Cardiac muscle cell (in vitro differentiated cells and primary cell): ENCODE data around the gene SPG7. TPM values are rescaled to one million over a fixed set of nuclear protein-coding genes. Genes with fewer than 3 reads are reported as not detected.

ENCODE experiments used
- DNase-seq, 2 donors: peaks; one replicate each; pipeline versions ENCODE4 v3.0.0 to v3.0.0-alpha.2; 2010 to 2017; ENCODE audit warnings: low read depth in 1 of 2, low spot score in 1 of 2
- H3K27ac ChIP-seq: fragments of 200-600 bp; sonication (generic); 2 replicates; pipeline ENCODE4 v1.5.1; 2016
- H3K27me3 ChIP-seq: fragments of 200-600 bp; sonication (generic); 2 replicates; pipeline ENCODE4 v1.6.0; 2016; ENCODE audit warnings: control low read depth
- H3K36me3 ChIP-seq: fragments of 200-600 bp; sonication (generic); 2 replicates; pipeline ENCODE4 v1.5.1; 2016; ENCODE audit warnings: control low read depth
- H3K4me1 ChIP-seq: fragments of 200-600 bp; sonication (generic); 2 replicates; pipeline ENCODE4 v1.8.1; 2017; ENCODE audit warnings: low read depth, mild to moderate bottlenecking, mixed run types
- H3K4me3 ChIP-seq: fragments of 200-600 bp; sonication (generic); 2 replicates; pipeline ENCODE4 v1.5.1; 2016; ENCODE audit warnings: mild to moderate bottlenecking
- H3K9me3 ChIP-seq: fragments of 200-600 bp; sonication (generic); 2 replicates; pipeline ENCODE4 v1.5.1; 2017; ENCODE audit warnings: low read depth, mild to moderate bottlenecking, control low read depth
- CTCF ChIP-seq: IDR thresholded peaks from 2 replicates; pipeline ENCODE4 v1.5.1; 2012; ENCODE audit warnings: low read depth, mild to moderate bottlenecking, low read length
- polyA plus RNA-seq: library from polyadenylated mRNA; unstranded; fragments of >200 nt; fragmentation: Nextera tagmentation; extraction: Ambion mirVana; gene quantifications from 2 replicates; pipeline ENCODE4 v1.2.1, GENCODE V29; 2016
- total RNA-seq: library from RNA; depleted of rRNA; stranded (reverse); fragments of >200 nt; gene quantifications from 2 replicates; pipeline ENCODE4 v1.2.3, GENCODE V29; 2016

Gene SPG7
- total and polyA plus RNA-seq, 2 experiments from 2014 or later: 110 to 248 TPM

DNA sequence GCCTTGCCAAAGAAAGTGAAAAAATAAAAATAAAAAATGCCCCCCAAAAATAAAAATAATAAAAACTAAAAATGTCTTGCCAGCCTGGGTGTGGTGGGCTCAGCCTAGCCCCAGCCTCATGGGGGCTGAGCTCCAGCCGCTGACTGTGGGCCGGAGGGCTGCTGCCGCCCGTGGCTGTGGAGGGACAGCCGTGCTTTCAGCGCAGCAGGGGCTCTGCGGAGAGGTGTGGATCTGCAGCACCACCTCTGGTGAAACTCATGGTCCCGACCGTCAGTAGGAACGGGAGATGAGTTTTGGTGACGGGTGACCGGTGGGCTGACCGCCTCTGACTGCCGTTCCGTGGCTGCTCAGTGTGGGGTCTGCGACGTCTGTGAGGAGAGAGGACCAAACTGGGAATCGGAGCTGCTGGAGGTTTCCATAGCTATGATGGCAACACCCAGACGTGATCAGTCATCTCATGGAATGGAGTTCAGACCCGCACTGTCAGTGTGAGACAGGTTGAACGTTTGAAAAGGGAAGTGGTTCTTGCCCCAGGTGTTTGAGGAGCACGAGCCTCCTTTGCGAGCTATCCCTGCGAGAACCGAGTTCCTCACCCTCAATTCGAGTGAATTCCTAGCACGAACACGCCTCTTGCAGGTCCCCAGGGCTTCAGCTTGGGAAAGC lies 40.3 kb downstream of the SPG7 start:
- H3K9me3 ChIP-seq: no peaks in the 10 kb centered on the region
- no peak overlapping the region for H3K4me3 ChIP-seq
- DNase-seq: no peak
- TF ChIP-seq CTCF: no peak
- H3K36me3 ChIP-seq: peaks cover 45% of the 10 kb centered on the region
- H3K4me1 ChIP-seq: no peaks in the 10 kb centered on the region
- no peak overlapping the region for H3K27ac ChIP-seq
- no peaks in the 10 kb centered on the region for H3K27me3 ChIP-seq

DNA sequence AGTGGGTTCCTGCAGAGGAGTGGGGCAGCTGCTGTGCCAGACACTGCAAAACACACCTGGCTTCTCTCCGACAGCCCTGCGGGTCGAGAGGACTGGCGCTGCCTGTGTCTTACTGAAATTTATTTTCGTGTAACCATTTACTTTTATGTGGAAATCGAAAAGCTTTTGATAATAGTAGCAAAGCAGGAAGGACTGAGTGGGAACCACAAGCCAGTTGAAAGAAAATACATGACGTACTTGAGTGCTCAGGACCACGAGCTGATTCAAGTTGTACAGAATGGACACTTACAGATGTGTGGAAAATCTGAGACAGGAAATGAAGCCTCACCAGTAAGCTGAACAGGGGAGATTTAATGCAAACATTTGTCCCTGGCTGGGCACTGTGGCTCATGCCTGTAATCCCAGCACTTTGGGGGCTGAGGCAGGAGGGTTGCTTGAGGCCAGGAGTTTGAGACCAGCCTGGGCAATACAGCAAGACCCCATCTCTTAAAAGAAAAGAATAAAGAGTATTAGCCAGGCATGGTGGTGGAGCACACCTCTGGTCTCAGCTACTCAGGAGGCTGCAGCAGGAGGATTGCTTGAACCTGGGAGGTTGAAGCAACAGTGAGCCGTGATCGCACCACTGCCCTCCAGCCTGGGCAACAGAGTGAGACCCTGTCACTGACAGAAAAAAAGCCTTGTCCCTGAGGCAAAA lies 41.0 kb downstream of the SPG7 start:
- TF ChIP-seq CTCF: no peak
- Histone ChIP-seq H3K36me3 (peaks cover 47% of the 10 kb centered on the region), H3K4me1 (no peaks in the 10 kb centered on the region), H3K27me3 (no peaks in the 10 kb centered on the region), H3K9me3 (no peaks in the 10 kb centered on the region), H3K4me3 (no peak overlapping the region), H3K27ac (no peak overlapping the region)
- no peak for DNase-seq

DNA sequence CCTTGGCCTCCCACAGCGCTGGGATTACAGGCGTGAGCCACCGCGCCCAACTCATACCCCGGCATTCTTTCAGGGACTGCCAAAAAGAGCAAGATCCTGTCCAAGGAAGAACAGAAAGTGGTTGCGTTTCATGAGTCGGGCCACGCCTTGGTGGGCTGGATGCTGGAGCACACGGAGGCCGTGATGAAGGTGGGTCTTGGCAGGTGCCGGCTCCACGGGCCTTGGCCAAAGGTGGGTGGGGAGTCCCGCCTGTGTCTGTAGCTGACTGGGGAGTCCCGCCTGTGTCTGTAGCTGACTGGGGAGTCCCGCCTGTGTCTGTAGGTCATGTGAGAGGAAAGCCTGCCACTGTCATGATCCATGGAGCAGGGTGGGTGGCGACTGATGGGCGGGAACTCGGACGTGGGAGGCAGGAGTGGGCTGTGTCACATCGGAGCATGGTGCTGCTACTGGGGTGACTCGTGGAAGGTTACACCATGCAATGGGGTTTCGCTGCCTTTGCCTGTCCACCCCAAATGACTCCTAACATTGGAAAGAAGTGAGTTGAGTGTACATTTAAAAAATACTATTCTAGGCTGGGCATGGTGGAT lies 42.3 kb downstream of the SPG7 start:
- Histone ChIP-seq H3K9me3 (no peaks in the 10 kb centered on the region), H3K4me1 (no peaks in the 10 kb centered on the region), H3K4me3 (no peak overlapping the region), H3K27ac (no peak overlapping the region), H3K27me3 (no peaks in the 10 kb centered on the region), H3K36me3 (peaks cover 50% of the 10 kb centered on the region)
- no peak for DNase-seq
- TF ChIP-seq CTCF: no peak

DNA sequence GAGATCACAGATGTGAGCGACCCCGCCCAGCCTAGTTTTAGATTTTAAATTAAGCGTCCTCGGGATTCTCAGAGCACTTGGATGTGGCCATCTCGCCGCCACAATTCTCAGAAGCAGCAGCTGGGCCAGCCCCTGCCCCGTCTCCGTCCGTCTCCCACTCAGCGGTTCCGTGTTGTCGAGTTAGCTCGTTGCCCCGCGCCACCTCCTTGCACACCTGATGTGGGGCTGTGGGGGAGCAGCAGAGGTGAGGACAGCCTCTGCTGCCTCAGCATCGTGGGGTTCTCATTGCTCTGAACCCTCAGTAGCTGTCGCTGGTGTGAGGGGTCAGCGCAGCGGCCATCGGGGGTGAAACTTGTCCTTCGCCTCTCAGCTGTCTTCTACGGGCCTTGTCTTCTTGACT lies 44.1 kb downstream of the SPG7 start:
- no peak for DNase-seq
- TF ChIP-seq CTCF: no peak
- H3K27ac ChIP-seq: no peak overlapping the region
- no peaks in the 10 kb centered on the region for H3K27me3 ChIP-seq
- H3K4me1 ChIP-seq: no peaks in the 10 kb centered on the region
- peaks cover 44% of the 10 kb centered on the region for H3K36me3 ChIP-seq
- H3K9me3 ChIP-seq: no peaks in the 10 kb centered on the region
- no peak overlapping the region for H3K4me3 ChIP-seq

DNA sequence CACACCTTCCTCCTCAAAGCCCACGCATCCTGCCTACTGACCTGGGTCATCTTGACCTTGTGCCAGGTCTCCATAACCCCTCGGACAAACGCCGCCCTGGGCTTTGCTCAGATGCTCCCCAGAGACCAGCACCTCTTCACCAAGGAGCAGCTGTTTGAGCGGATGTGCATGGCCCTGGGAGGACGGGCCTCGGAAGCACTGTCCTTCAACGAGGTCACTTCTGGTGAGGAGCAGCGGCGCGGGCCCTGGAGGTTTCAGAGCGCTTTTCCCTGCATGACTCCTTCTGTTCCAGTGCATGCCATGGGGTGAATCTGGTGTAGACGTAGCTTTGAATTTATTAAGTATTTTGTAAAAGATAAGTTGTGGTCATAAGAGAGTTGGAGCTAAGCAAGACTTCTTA lies 44.7 kb downstream of the SPG7 start:
- DNase-seq: no peak
- TF ChIP-seq CTCF: no peak
- Histone ChIP-seq H3K4me1 (no peaks in the 10 kb centered on the region), H3K27ac (no peak overlapping the region), H3K4me3 (no peak overlapping the region), H3K36me3 (peaks cover 43% of the 10 kb centered on the region), H3K27me3 (no peaks in the 10 kb centered on the region), H3K9me3 (no peaks in the 10 kb centered on the region)
